Measurements from ENCODE around the gene EFNA2.
"Not testable (repeated sequence)": the region's sequence is repeated elsewhere in the genome, so short reads cannot be mapped to it uniquely, and the experiment has no call there.

EFNA2 gene

DNA sequence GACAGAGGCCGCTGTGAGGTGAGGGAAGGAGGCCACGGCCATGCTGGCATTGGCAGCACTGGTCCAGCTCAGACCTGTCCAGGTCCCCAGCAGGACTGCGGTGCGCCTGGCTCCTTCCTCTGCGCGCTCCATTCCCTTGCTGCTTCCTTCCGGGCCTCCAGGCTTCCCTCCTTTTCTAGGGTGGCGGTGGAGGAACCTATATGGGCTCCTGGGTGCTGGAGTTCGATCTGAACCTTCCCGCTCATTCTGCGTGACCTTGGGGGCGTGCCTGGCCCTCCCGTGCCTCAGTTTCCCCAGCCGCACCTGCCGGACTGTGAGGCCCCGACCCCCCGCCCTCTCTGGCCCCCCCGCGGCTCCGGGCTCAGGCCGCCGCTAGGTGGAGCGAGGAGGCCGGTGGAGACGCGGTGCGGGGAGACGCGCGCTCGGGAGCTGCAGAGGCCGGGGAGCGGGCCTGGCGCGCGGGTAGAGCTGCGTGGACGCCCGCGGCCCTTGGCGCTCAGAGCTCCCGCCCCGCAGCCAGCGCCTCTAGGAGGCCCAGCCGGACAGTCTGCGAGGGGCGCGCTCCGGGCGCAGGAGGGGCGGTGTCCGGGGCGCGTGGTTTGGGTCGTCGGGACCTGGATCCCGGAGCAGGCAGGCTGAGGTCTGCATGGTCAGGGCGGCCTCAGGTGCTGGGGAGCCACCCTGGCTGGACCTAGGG, 29.9 kb downstream of the EFNA2 start:
- Histone ChIP-seq H4K20me1 (ENCODE audit: insufficient read depth) (no peaks in the 10 kb centered on the region), H3K4me1 (ENCODE audit: low read depth, poor library complexity, severe bottlenecking) (peaks cover 15% of the 10 kb centered on the region), H3K9ac (no peak overlapping the region), H2AFZ (ENCODE audit: low read depth) (no peak overlapping the region), H3K36me3 (ENCODE audit: insufficient read depth) (no peaks in the 10 kb centered on the region), H3K27me3 (ENCODE audit: insufficient read depth, low read depth) (peaks cover 71% of the 10 kb centered on the region), H3K79me2 (ENCODE audit: insufficient read depth, low read depth) (no peaks in the 10 kb centered on the region), H3K4me2 (no peak overlapping the region), H3K4me3 (IDR thresholded peaks at IDR 0.05; ENCODE audit: insufficient read depth, low read depth, low read length) (no peak overlapping the region), H3K27ac (no peak overlapping the region)
- TF ChIP-seq, protein P1, sequence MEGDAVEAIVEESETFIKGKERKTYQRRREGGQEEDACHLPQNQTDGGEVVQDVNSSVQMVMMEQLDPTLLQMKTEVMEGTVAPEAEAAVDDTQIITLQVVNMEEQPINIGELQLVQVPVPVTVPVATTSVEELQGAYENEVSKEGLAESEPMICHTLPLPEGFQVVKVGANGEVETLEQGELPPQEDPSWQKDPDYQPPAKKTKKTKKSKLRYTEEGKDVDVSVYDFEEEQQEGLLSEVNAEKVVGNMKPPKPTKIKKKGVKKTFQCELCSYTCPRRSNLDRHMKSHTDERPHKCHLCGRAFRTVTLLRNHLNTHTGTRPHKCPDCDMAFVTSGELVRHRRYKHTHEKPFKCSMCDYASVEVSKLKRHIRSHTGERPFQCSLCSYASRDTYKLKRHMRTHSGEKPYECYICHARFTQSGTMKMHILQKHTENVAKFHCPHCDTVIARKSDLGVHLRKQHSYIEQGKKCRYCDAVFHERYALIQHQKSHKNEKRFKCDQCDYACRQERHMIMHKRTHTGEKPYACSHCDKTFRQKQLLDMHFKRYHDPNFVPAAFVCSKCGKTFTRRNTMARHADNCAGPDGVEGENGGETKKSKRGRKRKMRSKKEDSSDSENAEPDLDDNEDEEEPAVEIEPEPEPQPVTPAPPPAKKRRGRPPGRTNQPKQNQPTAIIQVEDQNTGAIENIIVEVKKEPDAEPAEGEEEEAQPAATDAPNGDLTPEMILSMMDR (conservative IDR thresholded peaks at IDR 0.05; ENCODE audit: low read depth, low read length), result peak; percentile 62

DNA sequence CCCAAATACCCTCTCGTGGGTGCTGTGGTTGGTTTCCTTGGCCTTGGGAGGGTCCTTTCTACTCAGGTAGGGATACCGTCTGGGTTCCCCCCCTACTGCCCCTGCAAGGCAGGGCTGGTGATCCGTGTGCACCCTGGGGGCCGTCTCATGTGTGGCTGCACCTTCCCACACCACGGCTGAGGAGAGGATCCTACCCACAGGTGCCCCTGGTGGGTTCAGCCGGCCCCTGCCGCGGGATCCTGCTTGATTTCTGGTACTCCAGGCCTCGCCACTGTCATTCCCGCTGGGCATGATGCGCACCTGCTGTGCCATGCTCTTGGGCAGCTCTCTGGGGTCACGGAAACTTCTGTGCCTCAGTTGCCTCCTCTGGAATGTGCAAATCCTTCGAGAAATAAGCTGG, 30.8 kb downstream of the EFNA2 start:
- Histone ChIP-seq H3K79me2 (ENCODE audit: insufficient read depth, low read depth) (no peaks in the 10 kb centered on the region), H3K4me1 (ENCODE audit: low read depth, poor library complexity, severe bottlenecking) (peaks cover 15% of the 10 kb centered on the region), H3K4me3 (IDR thresholded peaks at IDR 0.05; ENCODE audit: insufficient read depth, low read depth, low read length) (no peak overlapping the region), H3K4me2 (no peak overlapping the region), H3K27me3 (ENCODE audit: insufficient read depth, low read depth) (peaks cover 69% of the 10 kb centered on the region), H3K9ac (no peak overlapping the region), H3K27ac (no peak overlapping the region), H4K20me1 (ENCODE audit: insufficient read depth) (no peaks in the 10 kb centered on the region), H2AFZ (ENCODE audit: low read depth) (no peak overlapping the region), H3K36me3 (ENCODE audit: insufficient read depth) (no peaks in the 10 kb centered on the region)
- TF ChIP-seq, protein P1 (conservative IDR thresholded peaks at IDR 0.05; ENCODE audit: low read depth, low read length), result no peak

DNA sequence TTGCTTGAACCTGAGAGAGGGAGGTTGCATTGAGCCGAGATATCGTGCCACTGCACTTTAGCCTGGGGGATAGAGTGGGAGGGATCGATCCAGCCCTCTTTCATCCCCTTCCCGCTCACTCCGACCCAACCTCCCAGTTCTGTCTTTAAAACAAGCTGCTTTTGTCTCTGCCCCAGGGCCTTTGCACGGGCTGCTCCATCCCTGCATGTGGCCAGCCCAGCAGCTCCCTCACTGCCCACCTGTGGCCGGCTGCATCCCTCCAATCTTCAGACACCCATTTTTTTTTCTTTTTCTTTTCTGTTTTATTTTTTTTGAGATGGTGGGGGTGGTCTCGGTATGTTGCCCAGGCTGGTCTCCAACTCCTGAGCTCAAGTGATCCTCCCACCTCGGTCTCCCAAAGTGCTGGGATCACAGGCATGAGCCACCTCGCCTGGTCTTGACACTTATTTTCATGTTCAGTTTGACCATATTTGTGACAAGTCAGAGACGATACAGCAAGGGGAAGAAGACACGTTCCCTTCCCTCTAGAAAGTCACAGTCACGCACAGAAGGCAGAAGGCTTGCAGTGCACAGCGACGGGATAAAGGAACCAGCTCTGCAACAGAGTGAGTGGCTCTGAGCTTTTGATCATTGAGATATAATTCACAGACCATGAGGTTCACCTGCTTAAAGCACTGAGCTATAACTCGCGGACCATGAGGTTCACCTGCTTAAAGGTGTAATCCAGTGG, 31.8 kb downstream of the EFNA2 start:
- Histone ChIP-seq H2AFZ (ENCODE audit: low read depth) (no peak overlapping the region), H3K79me2 (ENCODE audit: insufficient read depth, low read depth) (no peaks in the 10 kb centered on the region), H4K20me1 (ENCODE audit: insufficient read depth) (no peaks in the 10 kb centered on the region), H3K4me1 (ENCODE audit: low read depth, poor library complexity, severe bottlenecking) (peaks cover 6% of the 10 kb centered on the region), H3K4me2 (no peak overlapping the region), H3K36me3 (ENCODE audit: insufficient read depth) (no peaks in the 10 kb centered on the region), H3K27ac (no peak overlapping the region), H3K27me3 (ENCODE audit: insufficient read depth, low read depth) (peaks cover 78% of the 10 kb centered on the region), H3K4me3 (IDR thresholded peaks at IDR 0.05; ENCODE audit: insufficient read depth, low read depth, low read length) (no peak overlapping the region), H3K9ac (no peak overlapping the region)
- TF ChIP-seq, protein P1 (conservative IDR thresholded peaks at IDR 0.05; ENCODE audit: low read depth, low read length), result no peak

GRCh38 chr19:1318678-1319471, 33.2 kb downstream of the EFNA2 start:
- Histone ChIP-seq H3K36me3 (ENCODE audit: insufficient read depth) (no peaks in the 10 kb centered on the region), H3K4me1 (ENCODE audit: low read depth, poor library complexity, severe bottlenecking) (peaks cover 5% of the 10 kb centered on the region), H4K20me1 (ENCODE audit: insufficient read depth) (no peaks in the 10 kb centered on the region), H3K79me2 (ENCODE audit: insufficient read depth, low read depth) (no peaks in the 10 kb centered on the region), H3K9ac (no peak overlapping the region), H3K4me3 (IDR thresholded peaks at IDR 0.05; ENCODE audit: insufficient read depth, low read depth, low read length) (no peak overlapping the region), H3K4me2 (no peak overlapping the region), H3K27me3 (ENCODE audit: insufficient read depth, low read depth) (peaks cover 82% of the 10 kb centered on the region), H2AFZ (ENCODE audit: low read depth) (no peak overlapping the region), H3K27ac (no peak overlapping the region)
- TF ChIP-seq, protein P1 (conservative IDR thresholded peaks at IDR 0.05; ENCODE audit: low read depth, low read length), result no peak

DNA sequence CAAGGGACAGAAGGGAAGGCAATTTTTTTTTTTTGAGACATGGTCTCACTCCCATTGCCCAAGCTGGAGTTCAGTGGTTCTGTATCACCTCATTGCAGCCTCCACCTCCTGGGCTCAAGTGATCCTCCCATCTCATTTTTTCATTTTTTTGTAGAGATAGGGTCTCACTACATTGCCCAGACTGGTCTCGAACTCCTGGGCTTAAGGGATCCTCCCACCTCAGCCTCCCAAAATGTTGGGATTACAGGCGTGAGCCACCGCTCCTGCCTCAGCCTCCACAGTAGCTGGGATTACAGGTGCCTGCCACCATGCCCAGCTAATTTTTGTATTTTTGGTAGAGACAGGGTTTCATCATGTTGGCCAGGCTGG, 34.6 kb downstream of the EFNA2 start:
- H3K79me2 ChIP-seq (ENCODE audit: insufficient read depth, low read depth); H3K4me2 ChIP-seq; H4K20me1 ChIP-seq (ENCODE audit: insufficient read depth); H3K9ac ChIP-seq; H2AFZ ChIP-seq (ENCODE audit: low read depth); H3K27ac ChIP-seq; H3K4me3 ChIP-seq (IDR thresholded peaks at IDR 0.05; ENCODE audit: insufficient read depth, low read depth, low read length); H3K4me1 ChIP-seq (ENCODE audit: low read depth, poor library complexity, severe bottlenecking); H3K36me3 ChIP-seq (ENCODE audit: insufficient read depth): not testable (repeated sequence)
- peaks cover 82% of the 10 kb centered on the region for H3K27me3 ChIP-seq (ENCODE audit: insufficient read depth, low read depth)

All from KMS-11 (cell line).